ENCODE measurements around the gene DNAJC15. TPM values are rescaled to one million over a fixed set of nuclear protein-coding genes. Genes with fewer than 3 reads are reported as not detected.

DNAJC15 gene
- total and polyA plus RNA-seq, 2 of the 8 experiments (the other 6 are each of a cell fraction or from before 2014, with no cell fraction given), result 5.8 to 20.8 TPM

DNA sequence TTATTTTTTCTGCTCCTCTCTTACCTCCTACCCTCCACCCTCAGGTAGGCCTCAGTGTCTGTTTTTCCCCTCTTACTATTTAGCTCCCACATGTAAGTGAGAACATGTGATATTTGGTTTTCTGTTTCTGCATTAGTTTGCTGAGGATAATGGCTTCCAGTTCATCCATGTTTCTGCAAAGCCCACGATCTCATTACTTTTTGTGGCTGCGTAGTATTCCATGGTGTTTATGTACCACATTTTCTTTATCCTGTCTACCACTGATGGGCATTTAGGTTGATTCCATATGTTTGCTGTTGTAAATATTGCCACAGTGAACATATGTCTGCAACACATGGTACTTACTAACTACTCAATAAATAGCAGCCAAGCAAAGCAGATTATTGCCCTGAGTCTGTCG, 56.8 kb downstream of the DNAJC15 start:
- Histone ChIP-seq H4K91ac (replicated peaks; ENCODE audit: insufficient read length, low read length) (no peak overlapping the region), H2BK20ac (ENCODE audit: low read length) (no peak overlapping the region), H3K4me2 (ENCODE audit: insufficient read depth in 1 of 2, low read depth in 2 of 2, low read length in 2 of 2) (no peak overlapping the region), H3K27me3 (replicated peaks in 1 of 4; ENCODE audit: control insufficient read depth in 3 of 4, extremely low read depth in 1 of 4, insufficient read depth in 3 of 4, low read length in 3 of 4) (no peaks in the 10 kb centered on the region), H4K5ac (ENCODE audit: insufficient read length, low read depth, low read length) (no peak overlapping the region), H2AK5ac (ENCODE audit: low read depth, low read length) (no peak overlapping the region), H3K18ac (ENCODE audit: extremely low read depth, low read length) (no peak overlapping the region), H3K23me2 (ENCODE audit: low read depth, low read length) (no peaks in the 10 kb centered on the region), H3K4me1 (replicated peaks in 1 of 4; ENCODE audit: control insufficient read depth in 3 of 4, insufficient read depth in 4 of 4, low read length in 3 of 4) (peaks cover 0 to 5% (median 2%) of the 10 kb centered on the region in 4 experiments; a peak in 2 of 7 replicates), H3K27ac (ENCODE audit: low read depth, low read length) (no peak overlapping the region), H3K9ac (replicated peaks in 1 of 4; ENCODE audit: extremely low read depth in 1 of 4, low read depth in 3 of 4, low read length in 3 of 4) (no peak overlapping the region), H3K36me3 (ENCODE audit: control insufficient read depth in 2 of 4, insufficient read depth in 4 of 4, low read length in 3 of 4) (peaks cover 0 to 5% (median 0%) of the 10 kb centered on the region in 4 experiments; a peak in 2 of 8 replicates), H3K14ac (ENCODE audit: insufficient read length) (no peak overlapping the region), H3K79me1 (ENCODE audit: low read depth, low read length) (no peaks in the 10 kb centered on the region), H4K20me1 (replicated peaks in 1 of 2; ENCODE audit: control insufficient read depth in 1 of 2, insufficient read depth in 2 of 2, low read length in 2 of 2) (no peaks in the 10 kb centered on the region), H3K4me3 (ENCODE audit: extremely low read depth in 1 of 4, insufficient read depth in 2 of 4, low read depth in 3 of 4, low read length in 4 of 4) (no peak overlapping the region), H3K4ac (replicated peaks; ENCODE audit: insufficient read length, low read depth, low read length) (no peak overlapping the region), H2BK12ac (ENCODE audit: low read depth, low read length) (no peak overlapping the region), H4K8ac (ENCODE audit: extremely low read depth, insufficient read depth, low read length) (no peak overlapping the region), H2BK120ac (replicated peaks; ENCODE audit: low read depth, low read length) (no peak overlapping the region), H3K56ac (replicated peaks; ENCODE audit: insufficient read length, low read depth, low read length) (no peak overlapping the region), H3K79me2 (ENCODE audit: control insufficient read depth in 1 of 2, insufficient read depth in 2 of 2, low read length in 2 of 2) (no peaks in the 10 kb centered on the region), H2BK5ac (ENCODE audit: low read depth, low read length) (no peak overlapping the region), H3K9me3 (ENCODE audit: insufficient read depth in 2 of 2, low read depth in 1 of 2, low read length in 1 of 2) (no peaks in the 10 kb centered on the region), H2AFZ (ENCODE audit: low read length) (no peak overlapping the region), H3K23ac (ENCODE audit: insufficient read length) (no peak overlapping the region), H2BK15ac (ENCODE audit: low read length) (no peak overlapping the region)
- DNase-seq (ENCODE audit: low read depth in 1 of 2, low spot score in 2 of 2) (no peak), FAIRE-seq (no peak)
- POLR2A ChIA-PET (ENCODE audit: partially characterized antibody), result no interaction called here
- 92% methylated on average over 3 of the region's 3 CpGs; no CpG with 5 or more reads in 1 of the 2 experiments for WGBS, 2 experiments (ENCODE audit: extremely low coverage in 1 of 2, insufficient coverage in 1 of 2, insufficient read length in 1 of 2, insufficient replicate concordance in 2 of 2, low coverage in 1 of 2, low lambda C conversion rate in 2 of 2, missing lambda C conversion rate in 1 of 2)
- TF ChIP-seq, protein P1, sequence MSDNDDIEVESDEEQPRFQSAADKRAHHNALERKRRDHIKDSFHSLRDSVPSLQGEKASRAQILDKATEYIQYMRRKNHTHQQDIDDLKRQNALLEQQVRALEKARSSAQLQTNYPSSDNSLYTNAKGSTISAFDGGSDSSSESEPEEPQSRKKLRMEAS (IDR thresholded peaks at IDR 0.05), result no peak
- TF ChIP-seq CREB1 (IDR thresholded peaks at IDR 0.05) (no peak), SIRT6 (IDR thresholded peaks at IDR 0.05; ENCODE audit: low read length) (no peak), SUZ12 (IDR thresholded peaks at IDR 0.05; ENCODE audit: low read length) (no peak), GABPA (IDR thresholded peaks at IDR 0.05; ENCODE audit: borderline replicate concordance, insufficient read depth, low read length) (no peak), ASH2L (IDR thresholded peaks at IDR 0.05; ENCODE audit: low read length) (no peak), POLR2AphosphoS5 (IDR thresholded peaks at IDR 0.05; ENCODE audit: low read depth, low read length) (no peak), KDM1A (IDR thresholded peaks at IDR 0.05; ENCODE audit: borderline replicate concordance, low read length) (no peak)
- TF ChIP-seq, protein P2, sequence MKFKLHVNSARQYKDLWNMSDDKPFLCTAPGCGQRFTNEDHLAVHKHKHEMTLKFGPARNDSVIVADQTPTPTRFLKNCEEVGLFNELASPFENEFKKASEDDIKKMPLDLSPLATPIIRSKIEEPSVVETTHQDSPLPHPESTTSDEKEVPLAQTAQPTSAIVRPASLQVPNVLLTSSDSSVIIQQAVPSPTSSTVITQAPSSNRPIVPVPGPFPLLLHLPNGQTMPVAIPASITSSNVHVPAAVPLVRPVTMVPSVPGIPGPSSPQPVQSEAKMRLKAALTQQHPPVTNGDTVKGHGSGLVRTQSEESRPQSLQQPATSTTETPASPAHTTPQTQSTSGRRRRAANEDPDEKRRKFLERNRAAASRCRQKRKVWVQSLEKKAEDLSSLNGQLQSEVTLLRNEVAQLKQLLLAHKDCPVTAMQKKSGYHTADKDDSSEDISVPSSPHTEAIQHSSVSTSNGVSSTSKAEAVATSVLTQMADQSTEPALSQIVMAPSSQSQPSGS (IDR thresholded peaks at IDR 0.05; ENCODE audit: low read length), result no peak
- CTCF ChIA-PET (ENCODE audit: partially characterized antibody), result no interaction called here
